HFFc6 (cell line): ENCODE data around the gene CCDC24. TPM values are rescaled to one million over a fixed set of nuclear protein-coding genes. Genes with fewer than 3 reads are reported as not detected.
A peak's percentile ranks its signal among the peaks of the same experiment; 100 is the strongest.

Experiments
- DNase-seq: peaks from one replicate; pipeline ENCODE4 v3.0.0-alpha.2; 2018
- H3K27ac Mint-ChIP-seq: 2 replicates; pipeline ENCODE4 v1.8.0; 2020; ENCODE audit warnings: mild to moderate bottlenecking, mixed read lengths
- H3K27me3 Mint-ChIP-seq: 2 replicates; pipeline ENCODE4 v1.8.0; 2021; ENCODE audit warnings: mild to moderate bottlenecking, moderate library complexity, mixed read lengths; ENCODE audit not compliant: insufficient read depth
- H3K36me3 Mint-ChIP-seq: 2 replicates; pipeline ENCODE4 v1.8.0; 2021; ENCODE audit warnings: low read depth, mixed read lengths
- H3K4me1 Mint-ChIP-seq: 2 replicates; pipeline ENCODE4 v1.8.0; 2020; ENCODE audit warnings: low read depth, mixed read lengths
- H3K4me3 Mint-ChIP-seq: 2 replicates; pipeline ENCODE4 v1.8.0; 2020; ENCODE audit warnings: mild to moderate bottlenecking, moderate library complexity, mixed read lengths
- H3K9me3 Mint-ChIP-seq: 2 replicates; pipeline ENCODE4 v1.8.0; 2020; ENCODE audit warnings: mild to moderate bottlenecking, mixed read lengths
- total RNA-seq, 6 experiments: library from RNA; stranded (reverse); fragmentation: NEBNext Ultra II Directional; extraction: Animal tissue kit (Norgen Biotek cat#: 25700); gene quantifications; 2 replicates in 1 of 6; 3 replicates in 5 of 6; pipeline ENCODE4 v1.2.3, GENCODE V29; 2021
- TF ChIP-seq, protein P1 (sequence below): fragments of 200-600 bp; sonication (generic); IDR thresholded peaks from 2 replicates; pipeline ENCODE4 v1.5.0; 2021; ENCODE audit warnings: antibody characterized with exemption, mild to moderate bottlenecking

The CCDC24 gene
- total RNA-seq, 6 experiments from 2014 or later = 5.6 to 7.7 (median 6.5) TPM

DNA sequence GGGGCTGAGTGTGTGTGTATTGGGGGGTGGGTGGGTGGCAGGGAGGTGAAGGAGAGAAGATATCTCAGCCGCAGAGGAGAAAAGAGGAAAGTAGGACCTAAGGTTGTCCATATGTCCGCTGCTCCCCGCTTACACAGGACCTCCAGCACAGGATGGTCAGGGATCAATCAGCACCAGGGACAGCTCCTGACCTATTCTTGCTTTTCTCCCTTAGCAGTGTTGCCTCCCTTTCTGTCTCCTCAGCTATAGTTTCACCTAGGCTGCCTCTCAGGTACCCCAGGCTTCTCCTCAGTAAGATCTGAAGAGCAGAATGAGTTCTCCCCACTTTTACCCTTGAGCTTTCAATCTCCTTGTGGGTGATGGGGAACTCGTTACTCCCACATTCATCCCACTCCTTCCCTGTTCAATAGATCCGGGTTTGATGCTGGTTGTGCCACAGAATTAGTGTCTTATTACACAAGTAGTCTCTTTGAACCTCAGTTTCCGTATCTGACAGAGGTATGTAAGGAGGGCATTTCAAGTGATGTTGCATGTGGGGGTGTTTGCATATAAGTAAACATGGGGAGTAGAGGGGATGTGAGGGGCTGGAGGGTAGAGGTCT is 23.0 kb upstream of the CCDC24 start:
- no peak for DNase-seq
- Mint-ChIP-seq H3K27me3 (no peaks in the 10 kb centered on the region), H3K9me3 (no peaks in the 10 kb centered on the region), H3K4me3 (no peak overlapping the region), H3K4me1 (peaks cover 9% of the 10 kb centered on the region), H3K27ac (no peak overlapping the region), H3K36me3 (peaks cover 20% of the 10 kb centered on the region)
- TF ChIP-seq, protein P1, sequence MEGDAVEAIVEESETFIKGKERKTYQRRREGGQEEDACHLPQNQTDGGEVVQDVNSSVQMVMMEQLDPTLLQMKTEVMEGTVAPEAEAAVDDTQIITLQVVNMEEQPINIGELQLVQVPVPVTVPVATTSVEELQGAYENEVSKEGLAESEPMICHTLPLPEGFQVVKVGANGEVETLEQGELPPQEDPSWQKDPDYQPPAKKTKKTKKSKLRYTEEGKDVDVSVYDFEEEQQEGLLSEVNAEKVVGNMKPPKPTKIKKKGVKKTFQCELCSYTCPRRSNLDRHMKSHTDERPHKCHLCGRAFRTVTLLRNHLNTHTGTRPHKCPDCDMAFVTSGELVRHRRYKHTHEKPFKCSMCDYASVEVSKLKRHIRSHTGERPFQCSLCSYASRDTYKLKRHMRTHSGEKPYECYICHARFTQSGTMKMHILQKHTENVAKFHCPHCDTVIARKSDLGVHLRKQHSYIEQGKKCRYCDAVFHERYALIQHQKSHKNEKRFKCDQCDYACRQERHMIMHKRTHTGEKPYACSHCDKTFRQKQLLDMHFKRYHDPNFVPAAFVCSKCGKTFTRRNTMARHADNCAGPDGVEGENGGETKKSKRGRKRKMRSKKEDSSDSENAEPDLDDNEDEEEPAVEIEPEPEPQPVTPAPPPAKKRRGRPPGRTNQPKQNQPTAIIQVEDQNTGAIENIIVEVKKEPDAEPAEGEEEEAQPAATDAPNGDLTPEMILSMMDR = no peak

- Mint-ChIP-seq H3K36me3 (peaks cover 20% of the 10 kb centered on the region), H3K27ac (no peak overlapping the region), H3K4me1 (peaks cover 19% of the 10 kb centered on the region), H3K4me3 (peak overlapping the region; percentile 99), H3K27me3 (no peaks in the 10 kb centered on the region), H3K9me3 (no peaks in the 10 kb centered on the region)
- TF ChIP-seq, protein P1 = no peak; the same call in 1 of the 2 replicates
- DNase-seq = no peak
Measured at GRCh38 chr1:43969416-43969745, 22.0 kb upstream of the CCDC24 start.

DNA sequence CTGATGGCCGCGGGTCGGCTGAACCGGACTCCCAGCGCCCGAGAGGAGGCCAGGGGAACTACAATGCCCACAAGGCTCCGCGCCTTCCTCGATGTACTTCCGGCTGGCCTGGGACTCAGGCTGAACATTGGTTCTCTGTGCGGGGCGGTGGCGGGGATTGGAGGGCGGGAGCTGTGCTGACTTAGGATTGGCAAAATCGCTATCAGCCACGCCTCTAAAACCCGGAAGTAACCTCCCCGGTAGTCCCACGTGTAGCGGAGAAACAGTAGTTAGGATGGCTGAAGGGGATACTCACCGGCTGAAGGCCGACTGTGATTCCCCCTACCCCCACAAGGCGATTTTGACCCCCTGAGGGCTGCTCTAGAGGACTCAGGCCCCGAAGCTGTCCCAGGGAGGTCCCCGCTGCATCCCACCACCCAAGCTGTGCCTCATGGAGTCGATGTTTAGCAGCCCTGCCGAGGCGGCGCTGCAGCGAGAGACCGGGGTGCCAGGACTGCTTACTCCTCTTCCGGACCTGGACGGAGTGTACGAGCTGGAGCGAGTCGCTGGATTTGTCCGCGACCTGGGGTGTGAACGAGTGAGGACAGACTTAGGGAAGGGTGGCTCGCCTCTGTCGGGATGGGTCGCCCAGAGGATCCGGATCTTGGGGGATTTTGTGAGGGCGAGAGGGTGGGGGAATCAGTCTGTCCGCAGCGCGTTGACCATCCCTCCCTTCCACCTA is 21.5 kb upstream of the CCDC24 start, which contains the start of gene DPH2:
Gene DPH2 (plus strand): TSS at position 265 of the 721 bp plus-strand sequence. CDS start 166 bp downstream, at position 431.
- TF ChIP-seq, protein P1 = peak; percentile 28; the same call in 1 of the 2 replicates
- Mint-ChIP-seq H3K27me3 (no peaks in the 10 kb centered on the region), H3K4me1 (peaks cover 20% of the 10 kb centered on the region), H3K4me3 (peak within 1 kb of the TSS; percentile 99), H3K27ac (peak within 1 kb of the TSS; percentile 70), H3K36me3 (peaks cover 20% of the 10 kb centered on the region), H3K9me3 (no peaks in the 10 kb centered on the region)
- DNase-seq = peak; percentile 96

DNA sequence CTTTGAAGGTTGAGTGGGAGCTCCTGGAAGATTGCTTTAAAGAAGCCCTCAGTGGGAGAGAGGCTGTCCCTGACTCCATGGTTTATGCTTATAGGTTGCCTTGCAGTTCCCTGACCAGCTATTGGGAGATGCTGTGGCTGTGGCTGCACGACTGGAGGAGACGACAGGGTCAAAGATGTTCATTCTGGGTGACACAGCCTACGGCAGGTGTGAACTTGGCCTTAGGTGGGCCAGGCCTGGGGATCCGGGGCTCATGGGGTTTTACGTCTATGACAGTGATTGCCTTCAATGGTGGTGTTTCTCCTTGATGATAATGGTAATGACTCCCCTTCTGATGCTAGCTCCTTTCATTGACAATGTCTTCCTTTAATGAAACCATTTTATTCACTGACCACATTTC is 20.9 kb upstream of the CCDC24 start:
- H3K27me3 Mint-ChIP-seq = no peaks in the 10 kb centered on the region
- DNase-seq = no peak
- H3K27ac Mint-ChIP-seq = peak overlapping the region; percentile 70
- H3K9me3 Mint-ChIP-seq = no peaks in the 10 kb centered on the region
- H3K4me3 Mint-ChIP-seq = peak overlapping the region; percentile 99
- H3K4me1 Mint-ChIP-seq = peaks cover 20% of the 10 kb centered on the region
- TF ChIP-seq, protein P1 = no peak
- H3K36me3 Mint-ChIP-seq = peaks cover 20% of the 10 kb centered on the region

GRCh38 chr1:43970911-43971310 is 20.5 kb upstream of the CCDC24 start:
- peaks cover 23% of the 10 kb centered on the region for H3K4me1 Mint-ChIP-seq
- no peak overlapping the region for H3K27ac Mint-ChIP-seq
- H3K36me3 Mint-ChIP-seq = peaks cover 20% of the 10 kb centered on the region
- peak overlapping the region; percentile 99 for H3K4me3 Mint-ChIP-seq
- H3K9me3 Mint-ChIP-seq = no peaks in the 10 kb centered on the region
- TF ChIP-seq, protein P1 = no peak
- DNase-seq = no peak
- no peaks in the 10 kb centered on the region for H3K27me3 Mint-ChIP-seq
